ENCODE measurements around the gene SNW1. TPM values are rescaled to one million over a fixed set of nuclear protein-coding genes. Genes with fewer than 3 reads are reported as not detected.
"Not testable (repeated sequence)": the region's sequence is repeated elsewhere in the genome, so short reads cannot be mapped to it uniquely, and the experiment has no call there.

The SNW1 gene
- total RNA-seq, 1 experiment from 2014 or later: 143 TPM

- POLR2A ChIA-PET (ENCODE audit: low non-redundant PET): no interaction called here
- H3K27ac ChIP-seq (ENCODE audit: low read depth, low read length, poor library complexity, severe bottlenecking): peak within 1 kb of the TSS; percentile 75
- peak; percentile 89 for DNase-seq (ENCODE audit: low spot score)
These were observed 39.1 kb upstream of the SNW1 start, which contains the start of gene ADCK1 for GRCh38 chr14:77799863-77800730. ADCK1 (plus strand) TSS chr14:77800109; CDS start chr14:77818979, 18,870 bp downstream.

GRCh38 chr14:77799456-77799855, 38.5 kb upstream of the SNW1 start:
- CTCF ChIA-PET; intact Hi-C loops (cut with micrococcal nuclease; ENCODE audit: unreplicated experiment); DNase-seq (ENCODE audit: low spot score); H3K36me3 ChIP-seq (ENCODE audit: insufficient read depth, low read length, poor library complexity, severe bottlenecking); POLR2A ChIA-PET (ENCODE audit: low non-redundant PET); H3K27me3 ChIP-seq (replicated peaks; ENCODE audit: insufficient read depth, low read depth, low read length, poor library complexity); H3K4me1 ChIP-seq (ENCODE audit: insufficient read depth, low read length, poor library complexity, severe bottlenecking); BruUV-seq (replicated peaks); H3K9me3 ChIP-seq (ENCODE audit: low read depth, low read length, poor library complexity, severe bottlenecking): not testable (repeated sequence)
- H3K4me3 ChIP-seq (ENCODE audit: low read depth, low read length, poor library complexity, severe bottlenecking): peak overlapping the region; percentile 86
- H3K27ac ChIP-seq (ENCODE audit: low read depth, low read length, poor library complexity, severe bottlenecking): peak overlapping the region; percentile 75

More at GRCh38 chr14:77799863-77800730, 39.1 kb upstream of the SNW1 start, which contains the start of gene ADCK1:
- no peaks in the 10 kb centered on the region for H3K27me3 ChIP-seq (replicated peaks; ENCODE audit: insufficient read depth, low read depth, low read length, poor library complexity)
- no peaks in the 10 kb centered on the region for H3K9me3 ChIP-seq (ENCODE audit: low read depth, low read length, poor library complexity, severe bottlenecking)
- no peaks in the 10 kb centered on the region for H3K36me3 ChIP-seq (ENCODE audit: insufficient read depth, low read length, poor library complexity, severe bottlenecking)
- CTCF ChIA-PET: no interaction called here
- TF ChIP-seq CTCF (conservative IDR thresholded peaks at IDR 0.05; ENCODE audit: low read depth, low read length): no peak
- TF ChIP-seq EZH2 (IDR thresholded peaks at IDR 0.05; ENCODE audit: borderline replicate concordance, low read depth, low read length, poor library complexity, severe bottlenecking): no peak
- BruUV-seq (replicated peaks): no TSS peak
- intact Hi-C loops (cut with micrococcal nuclease; ENCODE audit: unreplicated experiment): no loop called here
- H3K4me3 ChIP-seq (ENCODE audit: low read depth, low read length, poor library complexity, severe bottlenecking): peak within 1 kb of the TSS; percentile 86
- H3K4me1 ChIP-seq (ENCODE audit: insufficient read depth, low read length, poor library complexity, severe bottlenecking): no peaks in the 10 kb centered on the region

GRCh38 chr14:77794357-77794756, 33.4 kb upstream of the SNW1 start:
- no peak for DNase-seq (ENCODE audit: low spot score)
- Histone ChIP-seq H3K36me3 (ENCODE audit: insufficient read depth, low read length, poor library complexity, severe bottlenecking) (no peaks in the 10 kb centered on the region), H3K4me1 (ENCODE audit: insufficient read depth, low read length, poor library complexity, severe bottlenecking) (no peaks in the 10 kb centered on the region), H3K9me3 (ENCODE audit: low read depth, low read length, poor library complexity, severe bottlenecking) (no peaks in the 10 kb centered on the region), H3K4me3 (ENCODE audit: low read depth, low read length, poor library complexity, severe bottlenecking) (no peak overlapping the region), H3K27ac (ENCODE audit: low read depth, low read length, poor library complexity, severe bottlenecking) (no peak overlapping the region), H3K27me3 (replicated peaks; ENCODE audit: insufficient read depth, low read depth, low read length, poor library complexity) (no peaks in the 10 kb centered on the region)
- BruUV-seq (replicated peaks): no TSS peak
- intact Hi-C loops (cut with micrococcal nuclease; ENCODE audit: unreplicated experiment): no loop called here
- ChIA-PET POLR2A (ENCODE audit: low non-redundant PET) (no interaction called here), CTCF (interaction anchor here (1.0 kb wide), 1 partner anchor 23 kb away, joined by 3 read pairs; no protein-coding TSS in a partner anchor)
- TF ChIP-seq EZH2 (IDR thresholded peaks at IDR 0.05; ENCODE audit: borderline replicate concordance, low read depth, low read length, poor library complexity, severe bottlenecking) (no peak), CTCF (conservative IDR thresholded peaks at IDR 0.05; ENCODE audit: low read depth, low read length) (no peak)

GRCh38 chr14:77793255-77793654, 32.3 kb upstream of the SNW1 start:
- H3K4me3 ChIP-seq (ENCODE audit: low read depth, low read length, poor library complexity, severe bottlenecking); intact Hi-C loops (cut with micrococcal nuclease; ENCODE audit: unreplicated experiment); H3K27me3 ChIP-seq (replicated peaks; ENCODE audit: insufficient read depth, low read depth, low read length, poor library complexity); H3K36me3 ChIP-seq (ENCODE audit: insufficient read depth, low read length, poor library complexity, severe bottlenecking); H3K27ac ChIP-seq (ENCODE audit: low read depth, low read length, poor library complexity, severe bottlenecking); H3K4me1 ChIP-seq (ENCODE audit: insufficient read depth, low read length, poor library complexity, severe bottlenecking); DNase-seq (ENCODE audit: low spot score); BruUV-seq (replicated peaks); CTCF ChIA-PET; H3K9me3 ChIP-seq (ENCODE audit: low read depth, low read length, poor library complexity, severe bottlenecking): not testable (repeated sequence)
- POLR2A ChIA-PET (ENCODE audit: low non-redundant PET): interaction anchor here (0.6 kb wide), 1 partner anchor 22 kb away, joined by 6 read pairs; no protein-coding TSS in a partner anchor

All from A673 (cell line).